Naive B cell (primary cell): ENCODE results near the gene LGALS8. TPM values are rescaled to one million over a fixed set of nuclear protein-coding genes. Genes with fewer than 3 reads are reported as not detected.

Source experiments
- ATAC-seq, 2 donors: fragments of 150-1000 bp; cut with Tn5 transposase; 2 replicates each; pipeline ENCODE4 v1.10.0; 2021; ENCODE audit warnings: low read depth in 2 of 2, mild to moderate bottlenecking in 2 of 2, moderate library complexity in 2 of 2
- DNase-seq: peaks from one replicate; pipeline ENCODE4 v3.0.0; 2022
- H3K27ac Mint-ChIP-seq, 6 donors: one replicate each; pipeline ENCODE4 v1.8.0; 2020 to 2022; ENCODE audit warnings: mild to moderate bottlenecking in 6 of 6, mixed read lengths in 6 of 6, moderate library complexity in 5 of 6, inconsistent platforms in 2 of 6
- H3K27me3 Mint-ChIP-seq, 3 donors: one replicate each; pipeline ENCODE4 v1.8.0; 2021 to 2022; ENCODE audit warnings: mixed read lengths in 3 of 3, mild to moderate bottlenecking in 1 of 3
- H3K36me3 Mint-ChIP-seq, 2 donors: one replicate each; pipeline ENCODE4 v1.8.0; 2020 to 2022; ENCODE audit warnings: mixed read lengths in 2 of 2, inconsistent platforms in 1 of 2, mild to moderate bottlenecking in 1 of 2
- H3K4me1 Mint-ChIP-seq, 3 donors: one replicate each; pipeline ENCODE4 v1.8.0; 2020 to 2022; ENCODE audit warnings: mixed read lengths in 3 of 3, inconsistent platforms in 1 of 3, mild to moderate bottlenecking in 1 of 3, moderate library complexity in 1 of 3
- H3K4me3 Mint-ChIP-seq, 8 donors: one replicate each; pipeline ENCODE4 v1.8.0; 2020 to 2022; ENCODE audit warnings: mild to moderate bottlenecking in 8 of 8, mixed read lengths in 8 of 8, moderate library complexity in 8 of 8, inconsistent platforms in 2 of 8
- H3K9me3 Mint-ChIP-seq, 7 donors: one replicate each; pipeline ENCODE4 v1.8.0; 2020 to 2022; ENCODE audit warnings: mixed read lengths in 7 of 7, mild to moderate bottlenecking in 5 of 7, inconsistent platforms in 2 of 7, moderate library complexity in 1 of 7
- polyA plus RNA-seq, 6 donors: library from polyadenylated mRNA; unstranded; fragments of 300-500 nt; fragmentation: Illumina TruSeq; gene quantifications; one replicate each; pipeline ENCODE4 v1.2.3, GENCODE V29; 2021; ENCODE audit warnings: low read depth in 6 of 6

LGALS8 gene
- polyA plus RNA-seq, 6 donors from 2014 or later, result 17.7 to 39.5 (median 28.7) TPM

- no peaks in the 10 kb centered on the region for H3K27me3 Mint-ChIP-seq
- peak overlapping the region in 1 of 8 donors; percentile 98 for H3K4me3 Mint-ChIP-seq
- H3K36me3 Mint-ChIP-seq, result peaks cover 0 to 5% of the 10 kb centered on the region in 2 donors
- H3K4me1 Mint-ChIP-seq, result peaks cover 7 to 37% (median 24%) of the 10 kb centered on the region in 3 donors
- H3K27ac Mint-ChIP-seq, result peak overlapping the region in 1 of 6 donors; percentile 7
- ATAC-seq, result no peak
- DNase-seq, result no peak
- H3K9me3 Mint-ChIP-seq, result no peaks in the 10 kb centered on the region
These were observed 78.4 kb downstream of the LGALS8 start for GRCh38 chr1:236602171-236602570.

Other genes with a start within 250 kb of the LGALS8 start
- 1 to 10 TPM; 2.6 to 6.3 (median 5.3) TPM for gene ERO1B, start 242.0 kb upstream of the LGALS8 start, polyA plus RNA-seq
- not detected for gene EDARADD, start 129.7 kb upstream of the LGALS8 start, polyA plus RNA-seq
- 10 to 100 TPM in 5 of 6 donors, 1 to 10 TPM in 1; 4.6 to 16.9 (median 11.7) TPM for gene HEATR1, start 80.5 kb downstream of the LGALS8 start, polyA plus RNA-seq
- gene ACTN2, start 162.5 kb downstream of the LGALS8 start, polyA plus RNA-seq, result not detected